Stimulated activated CD4-positive, alpha-beta T cell treated with anti-CD3 and anti-CD28 coated beads, TNF-alpha, amount 100 ng/mL, for 1 hour (primary cell): ENCODE measurements around the gene LAPTM5.
"Not testable (repeated sequence)": the region's sequence is repeated elsewhere in the genome, so short reads cannot be mapped to it uniquely, and the experiment has no call there.

ENCODE experiments used
- DNase-seq, 3 donors: peaks; one replicate each; pipeline ENCODE4 v3.0.0-alpha.2; 2020; ENCODE audit warnings: low read depth in 3 of 3, low spot score in 1 of 3

The LAPTM5 gene

GRCh38 chr1:30757352-30758120 is at the start of gene LAPTM5:
Gene LAPTM5 (minus strand): TSS chr1:30757774. CDS start chr1:30757745, 29 bp downstream.
- no peak for DNase-seq

GRCh38 chr1:30806381-30807317 is 49.1 kb upstream of the LAPTM5 start:
- no peak for DNase-seq

GRCh38 chr1:30805304-30806003 is 47.9 kb upstream of the LAPTM5 start:
- DNase-seq = no peak

- no peak for DNase-seq
These were observed 47.2 kb upstream of the LAPTM5 start for GRCh38 chr1:30804822-30805221.

- DNase-seq = no peak
These were observed 46.8 kb upstream of the LAPTM5 start for GRCh38 chr1:30804352-30804751.

- no peak for DNase-seq
These were observed 46.0 kb upstream of the LAPTM5 start for GRCh38 chr1:30803562-30803961.

- peak; percentile 19 to 85 (median 50) for DNase-seq
These were observed 44.2 kb upstream of the LAPTM5 start for GRCh38 chr1:30801771-30802198.

- DNase-seq = no peak
These were observed 41.6 kb upstream of the LAPTM5 start for GRCh38 chr1:30799233-30799511.

GRCh38 chr1:30798389-30799232 is 41.0 kb upstream of the LAPTM5 start:
- no peak for DNase-seq

GRCh38 chr1:30795026-30795425 is 37.5 kb upstream of the LAPTM5 start:
- no peak for DNase-seq

GRCh38 chr1:30794260-30794659 is 36.7 kb upstream of the LAPTM5 start:
- DNase-seq = no peak

- DNase-seq = no peak
These were observed 35.6 kb upstream of the LAPTM5 start for GRCh38 chr1:30793209-30793608.

GRCh38 chr1:30791868-30792267 is 34.3 kb upstream of the LAPTM5 start:
- no peak for DNase-seq

- no peak for DNase-seq
These were observed 33.5 kb upstream of the LAPTM5 start for GRCh38 chr1:30790850-30791778.

GRCh38 chr1:30790256-30790525 is 32.6 kb upstream of the LAPTM5 start:
- DNase-seq = not testable (repeated sequence)

GRCh38 chr1:30789388-30790255 is 32.0 kb upstream of the LAPTM5 start:
- no peak for DNase-seq

GRCh38 chr1:30788580-30789387 is 31.2 kb upstream of the LAPTM5 start:
- no peak for DNase-seq

- no peak for DNase-seq
These were observed 30.4 kb upstream of the LAPTM5 start for GRCh38 chr1:30787856-30788495.
